Breast epithelium (tissue), 4 donors: ENCODE results near the gene COBLL1. TPM values are rescaled to one million over a fixed set of nuclear protein-coding genes. Genes with fewer than 3 reads are reported as not detected.

Source experiments
- DNase-seq, 2 donors: peaks; one replicate each; pipeline ENCODE4 v3.0.0-alpha.2; 2019; ENCODE audit warnings: low spot score in 2 of 2
- H3K27ac ChIP-seq, 2 donors: fragments of 200-600 bp; sonication (generic) in 1 of 2; one replicate each; pipeline ENCODE4 v1.5.1; 2016 to 2019; ENCODE audit warnings: mild to moderate bottlenecking in 1 of 2
- H3K27me3 ChIP-seq, 2 donors: fragments of 200-600 bp; sonication (generic) in 1 of 2; one replicate each; pipeline versions ENCODE4 v1.5.1 to v1.6.0; 2017 to 2019; ENCODE audit warnings: control low read depth in 1 of 2, mild to moderate bottlenecking in 1 of 2
- H3K36me3 ChIP-seq: fragments of 200-600 bp; one replicate; pipeline ENCODE4 v1.5.1; 2019
- H3K4me1 ChIP-seq, 2 donors: fragments of 200-600 bp; sonication (generic); one replicate each; pipeline ENCODE4 v1.5.1; 2016 to 2019; ENCODE audit warnings: control low read depth in 1 of 2
- H3K4me3 ChIP-seq, 3 donors: fragments of 200-600 bp; sonication (generic); 1 replicate in 2 of 3; 2 replicates in 1 of 3; pipeline ENCODE4 v1.5.1; 2016 to 2019; ENCODE audit warnings: mild to moderate bottlenecking in 3 of 3, moderate library complexity in 2 of 3
- H3K9me3 ChIP-seq, 2 donors: fragments of 200-600 bp; sonication (generic) in 1 of 2; one replicate each; pipeline ENCODE4 v1.5.1; 2016 to 2019; ENCODE audit warnings: control low read depth in 1 of 2
- POLR2A ChIP-seq: fragments of 450-650 bp; IDR thresholded peaks from one replicate; pipeline ENCODE4 v1.6.1; 2016; ENCODE audit warnings: antibody characterized with exemption, mild to moderate bottlenecking, moderate library complexity
- POLR2AphosphoS5 ChIP-seq, 3 donors: sonication (generic); formaldehyde crosslinking; IDR thresholded peaks; one replicate each; pipeline ENCODE4 v1.6.1; 2017; ENCODE audit warnings: antibody characterized with exemption in 3 of 3
- intact Hi-C: fragments of 100-400 bp; cut with DNase I; formaldehyde crosslinking; loops from one replicate; pipeline ENCODE4 v1.15.1; 2023; ENCODE audit warnings: low total_unique reads
- total RNA-seq, 3 donors: library from RNA; depleted of rRNA; stranded (reverse); fragments of >200 nt; gene quantifications; one replicate each; pipeline ENCODE4 v1.1.0, GENCODE V29; 2016
- TF ChIP-seq, protein P1 (sequence below), 3 donors: fragments of 450-650 bp; IDR thresholded peaks; one replicate each; pipeline ENCODE4 v1.5.1; 2016 to 2017; ENCODE audit warnings: antibody characterized with exemption in 3 of 3, mild to moderate bottlenecking in 3 of 3, moderate library complexity in 3 of 3

COBLL1 gene, protein sequence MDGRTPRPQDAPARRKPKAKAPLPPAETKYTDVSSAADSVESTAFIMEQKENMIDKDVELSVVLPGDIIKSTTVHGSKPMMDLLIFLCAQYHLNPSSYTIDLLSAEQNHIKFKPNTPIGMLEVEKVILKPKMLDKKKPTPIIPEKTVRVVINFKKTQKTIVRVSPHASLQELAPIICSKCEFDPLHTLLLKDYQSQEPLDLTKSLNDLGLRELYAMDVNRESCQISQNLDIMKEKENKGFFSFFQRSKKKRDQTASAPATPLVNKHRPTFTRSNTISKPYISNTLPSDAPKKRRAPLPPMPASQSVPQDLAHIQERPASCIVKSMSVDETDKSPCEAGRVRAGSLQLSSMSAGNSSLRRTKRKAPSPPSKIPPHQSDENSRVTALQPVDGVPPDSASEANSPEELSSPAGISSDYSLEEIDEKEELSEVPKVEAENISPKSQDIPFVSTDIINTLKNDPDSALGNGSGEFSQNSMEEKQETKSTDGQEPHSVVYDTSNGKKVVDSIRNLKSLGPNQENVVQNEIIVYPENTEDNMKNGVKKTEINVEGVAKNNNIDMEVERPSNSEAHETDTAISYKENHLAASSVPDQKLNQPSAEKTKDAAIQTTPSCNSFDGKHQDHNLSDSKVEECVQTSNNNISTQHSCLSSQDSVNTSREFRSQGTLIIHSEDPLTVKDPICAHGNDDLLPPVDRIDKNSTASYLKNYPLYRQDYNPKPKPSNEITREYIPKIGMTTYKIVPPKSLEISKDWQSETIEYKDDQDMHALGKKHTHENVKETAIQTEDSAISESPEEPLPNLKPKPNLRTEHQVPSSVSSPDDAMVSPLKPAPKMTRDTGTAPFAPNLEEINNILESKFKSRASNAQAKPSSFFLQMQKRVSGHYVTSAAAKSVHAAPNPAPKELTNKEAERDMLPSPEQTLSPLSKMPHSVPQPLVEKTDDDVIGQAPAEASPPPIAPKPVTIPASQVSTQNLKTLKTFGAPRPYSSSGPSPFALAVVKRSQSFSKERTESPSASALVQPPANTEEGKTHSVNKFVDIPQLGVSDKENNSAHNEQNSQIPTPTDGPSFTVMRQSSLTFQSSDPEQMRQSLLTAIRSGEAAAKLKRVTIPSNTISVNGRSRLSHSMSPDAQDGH
- total RNA-seq = 10 to 100 TPM; 43.6 to 92.8 (median 75.8) TPM

DNA sequence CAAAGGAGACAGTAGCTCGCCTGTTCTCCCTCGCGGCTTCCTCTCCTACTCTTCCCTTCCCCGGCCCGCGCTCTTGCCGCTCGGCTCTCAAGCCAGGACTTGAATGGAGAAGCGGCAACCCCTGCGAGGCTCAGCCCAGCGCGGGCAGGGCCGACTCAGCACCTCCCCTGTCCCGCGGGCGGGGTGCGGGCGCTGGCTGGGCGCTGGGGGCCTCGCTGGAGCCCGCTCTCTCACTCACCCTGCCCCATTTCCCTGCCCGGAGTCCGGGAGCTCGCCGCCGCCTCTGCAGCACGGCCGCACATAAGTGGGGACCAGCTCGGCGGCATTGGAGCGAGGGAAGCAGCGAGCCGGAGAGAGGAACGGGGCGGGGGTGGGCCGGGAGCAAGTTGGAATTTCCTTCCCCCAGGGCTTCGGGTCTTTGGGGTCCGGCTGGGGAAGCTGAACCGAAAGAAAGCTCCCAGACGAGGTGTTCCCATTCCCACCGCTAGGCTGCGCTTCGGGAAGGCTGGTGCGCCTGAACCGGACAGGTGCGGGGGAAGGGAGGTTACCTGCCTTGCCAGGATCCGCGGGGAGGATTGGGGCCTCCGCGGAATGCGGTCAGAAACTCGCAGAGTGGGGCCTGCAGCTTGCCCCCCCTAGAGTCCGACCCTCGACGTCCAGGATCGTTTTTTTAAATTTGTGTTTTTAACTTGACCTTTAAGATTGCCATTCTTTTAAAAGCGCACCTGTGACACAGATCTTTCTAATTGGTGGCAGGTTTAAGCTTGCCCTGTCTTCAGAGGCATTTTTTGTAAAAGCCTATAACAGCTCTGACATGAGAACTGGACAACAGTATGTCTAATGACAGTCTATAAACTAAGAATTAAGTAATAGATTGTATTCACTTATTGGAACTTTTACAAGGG is at the start of gene COBLL1:
Gene COBLL1 (minus strand): TSS at position 105 of the 905 bp plus-strand sequence. CDS start 627 bp downstream, outside the sequence.
- no peaks in the 10 kb centered on the region for H3K27me3 ChIP-seq
- no peaks in the 10 kb centered on the region for H3K9me3 ChIP-seq
- peak within 1 kb of the TSS; percentile 70 to 84 (median 84) for H3K4me3 ChIP-seq
- TF ChIP-seq POLR2A = no peak
- TF ChIP-seq, protein P1, sequence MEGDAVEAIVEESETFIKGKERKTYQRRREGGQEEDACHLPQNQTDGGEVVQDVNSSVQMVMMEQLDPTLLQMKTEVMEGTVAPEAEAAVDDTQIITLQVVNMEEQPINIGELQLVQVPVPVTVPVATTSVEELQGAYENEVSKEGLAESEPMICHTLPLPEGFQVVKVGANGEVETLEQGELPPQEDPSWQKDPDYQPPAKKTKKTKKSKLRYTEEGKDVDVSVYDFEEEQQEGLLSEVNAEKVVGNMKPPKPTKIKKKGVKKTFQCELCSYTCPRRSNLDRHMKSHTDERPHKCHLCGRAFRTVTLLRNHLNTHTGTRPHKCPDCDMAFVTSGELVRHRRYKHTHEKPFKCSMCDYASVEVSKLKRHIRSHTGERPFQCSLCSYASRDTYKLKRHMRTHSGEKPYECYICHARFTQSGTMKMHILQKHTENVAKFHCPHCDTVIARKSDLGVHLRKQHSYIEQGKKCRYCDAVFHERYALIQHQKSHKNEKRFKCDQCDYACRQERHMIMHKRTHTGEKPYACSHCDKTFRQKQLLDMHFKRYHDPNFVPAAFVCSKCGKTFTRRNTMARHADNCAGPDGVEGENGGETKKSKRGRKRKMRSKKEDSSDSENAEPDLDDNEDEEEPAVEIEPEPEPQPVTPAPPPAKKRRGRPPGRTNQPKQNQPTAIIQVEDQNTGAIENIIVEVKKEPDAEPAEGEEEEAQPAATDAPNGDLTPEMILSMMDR (IDR thresholded peaks at IDR 0.05) = peak; percentile 83 to 93 (median 85)
- TF ChIP-seq POLR2AphosphoS5 (IDR thresholded peaks at IDR 0.05) = peak in 1 of 3 donors; percentile 19
- peak within 1 kb of the TSS; percentile 96 to 97 for H3K27ac ChIP-seq
- H3K4me1 ChIP-seq = peaks cover 0 to 4% of the 10 kb centered on the region in 2 donors
- no peaks in the 10 kb centered on the region for H3K36me3 ChIP-seq
- intact Hi-C loops = no loop called here
- DNase-seq = peak; percentile 75 to 88

DNA sequence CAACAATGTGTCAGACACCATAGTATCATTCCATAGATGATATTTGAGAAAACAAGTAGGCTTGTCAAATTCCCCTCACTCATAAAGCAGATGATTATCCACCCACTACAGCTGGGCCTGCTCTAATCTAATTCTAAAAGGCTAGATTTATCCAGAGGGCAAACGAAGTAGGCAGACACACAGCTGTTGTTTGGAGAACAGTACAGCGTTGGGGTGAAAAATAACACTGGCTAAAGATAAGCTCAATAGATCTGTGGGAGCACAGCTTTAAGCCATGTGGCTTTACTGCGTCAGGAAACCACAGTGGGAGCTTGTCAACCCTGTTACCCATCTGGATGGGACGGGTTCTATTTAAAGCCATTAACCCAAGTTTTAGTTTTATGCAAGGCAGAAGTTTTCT is 48.9 kb upstream of the COBLL1 start:
- peak overlapping the region in 1 of 2 donors; percentile 35 for H3K27ac ChIP-seq
- H3K9me3 ChIP-seq = no peaks in the 10 kb centered on the region
- no peaks in the 10 kb centered on the region for H3K4me1 ChIP-seq
- TF ChIP-seq POLR2AphosphoS5 (IDR thresholded peaks at IDR 0.05) (no peak), POLR2A (no peak)
- TF ChIP-seq, protein P1 (IDR thresholded peaks at IDR 0.05) = no peak
- no peak overlapping the region for H3K4me3 ChIP-seq
- no peaks in the 10 kb centered on the region for H3K36me3 ChIP-seq
- intact Hi-C loops = loop anchor here (10.0 kb wide), 1 partner anchor 826 kb away; no protein-coding TSS in a partner anchor
- DNase-seq = no peak
- H3K27me3 ChIP-seq = no peaks in the 10 kb centered on the region

DNA sequence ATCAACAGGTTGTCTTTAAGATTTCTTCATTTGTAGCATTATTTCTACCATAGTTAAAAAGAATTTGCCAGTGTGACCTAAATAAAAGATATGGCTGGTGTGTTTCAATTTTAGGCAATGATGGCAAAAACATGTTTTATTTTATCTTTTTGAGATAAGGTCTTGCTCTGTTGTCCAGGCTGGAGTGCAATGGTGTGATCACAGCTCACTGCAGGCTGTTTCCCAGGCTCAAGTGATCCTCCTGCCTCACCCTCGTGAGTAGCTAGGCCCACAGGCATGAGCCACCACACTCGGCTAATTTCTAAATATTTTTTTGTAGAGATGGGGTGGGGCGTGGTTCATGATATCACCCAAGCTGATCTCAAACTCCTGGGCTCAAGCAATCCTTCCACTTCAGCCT is 47.0 kb upstream of the COBLL1 start:
- Histone ChIP-seq H3K4me1 (no peaks in the 10 kb centered on the region), H3K27ac (no peak overlapping the region), H3K4me3 (no peak overlapping the region), H3K36me3 (no peaks in the 10 kb centered on the region), H3K9me3 (no peaks in the 10 kb centered on the region), H3K27me3 (no peaks in the 10 kb centered on the region)
- intact Hi-C loops = no loop called here
- TF ChIP-seq POLR2AphosphoS5 (IDR thresholded peaks at IDR 0.05) (no peak), POLR2A (no peak)
- TF ChIP-seq, protein P1 (IDR thresholded peaks at IDR 0.05) = no peak
- no peak for DNase-seq

DNA sequence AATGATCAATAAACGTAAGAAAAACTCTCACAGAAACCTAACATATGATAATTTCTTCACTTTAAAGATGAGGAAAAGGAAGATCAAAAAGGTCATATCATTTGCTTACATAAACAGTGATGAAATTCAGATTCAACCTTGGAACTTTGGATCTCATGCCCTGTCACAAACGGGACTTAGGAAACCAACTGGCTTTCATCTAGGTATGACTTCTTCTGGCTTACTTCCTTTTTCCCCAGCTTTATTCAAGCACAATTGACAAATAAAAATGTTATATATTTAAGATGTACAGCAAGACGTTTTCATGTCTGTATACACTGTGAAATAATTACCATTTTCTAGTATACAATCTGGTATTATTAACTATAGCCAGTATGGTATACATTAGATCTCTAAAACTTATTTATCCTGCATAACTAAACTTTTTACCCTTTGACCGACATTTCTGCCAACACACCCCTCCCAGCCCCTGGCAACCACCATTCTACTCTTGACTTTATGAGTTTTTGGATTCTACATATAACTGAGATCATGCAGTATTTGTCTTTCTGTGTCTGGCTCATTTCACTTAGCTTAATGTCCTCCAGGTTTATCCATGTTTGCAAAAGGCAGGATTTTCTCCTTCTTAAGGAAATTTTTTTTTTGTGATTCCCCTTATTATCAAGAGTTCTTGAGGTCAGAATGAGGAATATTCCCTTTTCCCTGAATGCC is 46.0 kb upstream of the COBLL1 start:
- H3K27ac ChIP-seq = no peak overlapping the region
- no peaks in the 10 kb centered on the region for H3K36me3 ChIP-seq
- DNase-seq = no peak
- no peaks in the 10 kb centered on the region for H3K9me3 ChIP-seq
- no peaks in the 10 kb centered on the region for H3K27me3 ChIP-seq
- TF ChIP-seq, protein P1 (IDR thresholded peaks at IDR 0.05) = no peak
- TF ChIP-seq POLR2AphosphoS5 (IDR thresholded peaks at IDR 0.05) (no peak), POLR2A (no peak)
- intact Hi-C loops = no loop called here
- no peaks in the 10 kb centered on the region for H3K4me1 ChIP-seq
- no peak overlapping the region for H3K4me3 ChIP-seq
